ENCODE results near the gene PPP2R5A. TPM values are rescaled to one million over a fixed set of nuclear protein-coding genes. Genes with fewer than 3 reads are reported as not detected.
A peak's percentile ranks its signal among the peaks of the same experiment; 100 is the strongest.

PPP2R5A gene
- 10 to 100 TPM; 61.0 to 69.5 TPM for total RNA-seq
- long read RNA-seq, transcript PPP2R5A-201 (13 exons, 3,128 nt): major isoform, 28 of 37 reads
- long read RNA-seq, partial matches to known transcripts: 3 of 37 reads
- long read RNA-seq, other reads (novel, unspliced or antisense): 6 of 37 reads

GRCh38 chr1:212284744-212285684 is at the start of gene PPP2R5A:
Gene PPP2R5A, plus strand, starts transcription at chr1:212285410. Its CDS starts 701 bp downstream, at chr1:212286111.
- peak; percentile 85 for ATAC-seq
- intact Hi-C loops (cut with DNase I, micrococcal nuclease): no loop called here
- peak; percentile 98 to 99 for DNase-seq

- ATAC-seq (peak; percentile 89), DNase-seq (peak; percentile 68 to 78)
- intact Hi-C loops (cut with DNase I, micrococcal nuclease): no loop called here
Measured at GRCh38 chr1:212235857-212236256, 49.4 kb upstream of the PPP2R5A start.

- intact Hi-C loops (cut with DNase I, micrococcal nuclease): no loop called here
- DNase-seq: no peak
- ATAC-seq: no peak
Measured at GRCh38 chr1:212236664-212237220, 48.5 kb upstream of the PPP2R5A start.

- ATAC-seq: peak; percentile 65
- peak in 1 of 2 donors; percentile 41 for DNase-seq
- intact Hi-C loops (cut with DNase I, micrococcal nuclease): no loop called here
Measured at GRCh38 chr1:212237651-212238050, 47.6 kb upstream of the PPP2R5A start.

- ATAC-seq (peak; percentile 29), DNase-seq (peak; percentile 38 to 58)
- intact Hi-C loops (cut with DNase I, micrococcal nuclease): no loop called here
Measured at GRCh38 chr1:212238552-212238951, 46.7 kb upstream of the PPP2R5A start.

- intact Hi-C loops (cut with DNase I, micrococcal nuclease): no loop called here
- ATAC-seq (no peak), DNase-seq (no peak)
Measured at GRCh38 chr1:212241501-212241900, 43.7 kb upstream of the PPP2R5A start.

- no peak for ATAC-seq
- intact Hi-C loops (cut with DNase I, micrococcal nuclease): no loop called here
- DNase-seq: no peak
Measured at GRCh38 chr1:212241957-212242287, 43.3 kb upstream of the PPP2R5A start.

GRCh38 chr1:212242288-212242984 is 42.8 kb upstream of the PPP2R5A start:
- peak in 1 of 2 donors; percentile 19 for DNase-seq
- intact Hi-C loops (cut with DNase I, micrococcal nuclease): no loop called here
- peak; percentile 76 for ATAC-seq

GRCh38 chr1:212242985-212243308 is 42.3 kb upstream of the PPP2R5A start:
- no peak for DNase-seq
- intact Hi-C loops (cut with DNase I, micrococcal nuclease): no loop called here
- no peak for ATAC-seq

GRCh38 chr1:212244441-212244840 is 40.8 kb upstream of the PPP2R5A start:
- ATAC-seq (peak; percentile 60), DNase-seq (no peak)
- intact Hi-C loops (cut with DNase I, micrococcal nuclease): no loop called here

GRCh38 chr1:212247179-212247721 is 38.0 kb upstream of the PPP2R5A start:
- intact Hi-C loops (cut with DNase I, micrococcal nuclease): no loop called here
- ATAC-seq (no peak), DNase-seq (no peak)

- no peak for DNase-seq
Measured at GRCh38 chr1:212247988-212248387, 37.2 kb upstream of the PPP2R5A start.

GRCh38 chr1:212254853-212255363 is 30.3 kb upstream of the PPP2R5A start:
- intact Hi-C loops (cut with DNase I, micrococcal nuclease): no loop called here
- ATAC-seq: no peak
- DNase-seq: no peak

More at GRCh38 chr1:212247988-212248387, 37.2 kb upstream of the PPP2R5A start:
- intact Hi-C loops (cut with DNase I, micrococcal nuclease): no loop called here
- peak; percentile 50 for ATAC-seq

GRCh38 chr1:212255705-212256307 is 29.4 kb upstream of the PPP2R5A start:
- ATAC-seq: no peak
- intact Hi-C loops (cut with DNase I, micrococcal nuclease): no loop called here
- DNase-seq: no peak

- ATAC-seq (no peak), DNase-seq (no peak)
- intact Hi-C loops (cut with DNase I, micrococcal nuclease): no loop called here
Measured at GRCh38 chr1:212256369-212256768, 28.8 kb upstream of the PPP2R5A start.

GRCh38 chr1:212257157-212257556 is 28.1 kb upstream of the PPP2R5A start:
- no peak for DNase-seq
- intact Hi-C loops (cut with DNase I, micrococcal nuclease): no loop called here
- no peak for ATAC-seq

GRCh38 chr1:212259693-212260480 is 25.3 kb upstream of the PPP2R5A start:
- intact Hi-C loops (cut with DNase I, micrococcal nuclease): no loop called here
- DNase-seq (no peak), ATAC-seq (no peak)

Measured in left colon (tissue), 2 donors.